Astrocyte (in vitro differentiated cells and primary cell): ENCODE results near the gene PIP5K1A.

Experiments used
- CTCF ChIP-seq: IDR thresholded peaks from 2 replicates; pipeline ENCODE4 v1.5.1; 2011; ENCODE audit warnings: low read depth, mild to moderate bottlenecking, inconsistent platforms, low read length, moderate library complexity; ENCODE audit not compliant: insufficient read depth
- EZH2 ChIP-seq: IDR thresholded peaks from 2 replicates; pipeline ENCODE4 v1.6.1; 2012; ENCODE audit warnings: mild to moderate bottlenecking, low read length, inconsistent platforms; ENCODE audit not compliant: insufficient read depth

DNA sequence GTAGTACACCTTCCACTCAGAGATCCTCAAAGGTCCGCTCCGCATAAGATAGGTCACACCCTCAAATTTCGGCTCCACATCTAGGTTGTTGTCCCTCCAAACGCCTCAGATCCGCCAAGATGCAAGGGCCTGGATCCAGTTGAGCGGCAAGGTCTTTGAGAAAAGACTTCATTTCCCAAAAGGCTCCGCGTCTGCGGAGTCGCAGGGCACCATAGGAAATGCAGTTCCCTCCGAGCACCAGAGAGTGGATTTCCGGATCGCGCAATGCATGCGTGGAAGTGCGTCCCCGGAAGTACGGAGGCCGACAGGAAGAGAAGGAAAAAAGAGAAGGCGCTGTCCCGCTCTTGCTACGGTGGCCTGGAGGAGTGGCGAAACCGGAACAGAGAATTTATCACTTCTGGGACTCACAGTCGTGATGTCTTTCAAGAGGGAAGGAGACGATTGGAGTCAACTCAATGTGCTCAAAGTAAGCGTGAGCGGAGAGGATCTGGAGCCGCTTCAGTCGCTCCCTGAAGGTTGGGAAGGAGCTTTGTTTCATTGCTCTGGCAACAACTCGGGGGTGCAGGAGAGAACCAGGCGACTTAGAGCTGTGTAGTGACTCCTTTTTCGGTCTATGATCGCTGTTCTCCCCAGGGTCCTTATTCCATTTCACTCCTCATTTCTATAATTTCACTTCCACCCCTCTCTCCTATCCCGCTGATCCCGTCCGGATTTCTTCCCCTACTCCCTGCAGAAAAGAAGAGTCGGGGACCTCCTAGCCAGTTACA is 32.4 kb upstream of the PIP5K1A start, which contains the start of the genes LYSMD1 and SCNM1:
- no peak for TF ChIP-seq CTCF
- no peak for TF ChIP-seq EZH2
